Motor neuron (in vitro differentiated cells): Measurements from ENCODE around the gene SWAP70. TPM values are rescaled to one million over a fixed set of nuclear protein-coding genes. Genes with fewer than 3 reads are reported as not detected.
A peak's percentile ranks its signal among the peaks of the same experiment; 100 is the strongest.
"Not testable (repeated sequence)": the region's sequence is repeated elsewhere in the genome, so short reads cannot be mapped to it uniquely, and the experiment has no call there.

Experiments
- ATAC-seq, 8 experiments: fragments of 200-7000 bp; cut with Tn5 transposase; replicated peaks in 6 of 8; 2 replicates each; pipeline ENCODE4 v1.8.0; 2021; ENCODE audit warnings: mild to moderate bottlenecking in 8 of 8, moderate library complexity in 8 of 8
- H3K27ac ChIP-seq, 2 donors: fragments of 250-450 bp; sonication (Bioruptor Pico); 2 replicates each; pipeline ENCODE4 v1.9.0; 2021; ENCODE audit warnings: antibody characterized with exemption in 2 of 2, mild to moderate bottlenecking in 2 of 2, moderate library complexity in 1 of 2
- H3K4me1 ChIP-seq, 2 donors: fragments of 250-450 bp; sonication (Bioruptor Pico); replicated peaks in 1 of 2; 2 replicates each; pipeline ENCODE4 v1.6.1; 2021; ENCODE audit warnings: antibody characterized with exemption in 2 of 2, mild to moderate bottlenecking in 2 of 2, moderate library complexity in 1 of 2
- H3K4me3 ChIP-seq, 5 donors: fragments of 250-450 bp; sonication (Bioruptor Pico); 2 replicates each; pipeline ENCODE4 v1.9.0; 2021; ENCODE audit warnings: antibody characterized with exemption in 5 of 5, mild to moderate bottlenecking in 5 of 5, moderate library complexity in 4 of 5
- WGBS, 10 experiments: fragments of 450-650 bp; shearing (Covaris generic); methylation state at CpG; one replicate each; pipeline ENCODE4 v1.0.0; 2022; 5-methylcytosine and 5-hydroxymethylcytosine counted together
- in situ Hi-C, 9 experiments: fragments of 400-800 bp; cut with MboI; loops; one replicate each; pipeline ENCODE4 v1.15.0; 2021; ENCODE audit warnings: low sequenced_read_pairs in 9 of 9, low pct_unique_long_range_greater_than_20kb in 2 of 9; ENCODE audit not compliant: unreplicated experiment in 9 of 9
- total RNA-seq, 8 experiments: library from RNA; unstranded; fragments of 300-600 nt; gene quantifications; 2 replicates each; pipeline versions ENCODE4 v1.2.3 to v1.2.4, GENCODE V29; 2022

Gene SWAP70
- total RNA-seq, 8 experiments from 2014 or later, result 4.3 to 14.3 (median 9.0) TPM

DNA sequence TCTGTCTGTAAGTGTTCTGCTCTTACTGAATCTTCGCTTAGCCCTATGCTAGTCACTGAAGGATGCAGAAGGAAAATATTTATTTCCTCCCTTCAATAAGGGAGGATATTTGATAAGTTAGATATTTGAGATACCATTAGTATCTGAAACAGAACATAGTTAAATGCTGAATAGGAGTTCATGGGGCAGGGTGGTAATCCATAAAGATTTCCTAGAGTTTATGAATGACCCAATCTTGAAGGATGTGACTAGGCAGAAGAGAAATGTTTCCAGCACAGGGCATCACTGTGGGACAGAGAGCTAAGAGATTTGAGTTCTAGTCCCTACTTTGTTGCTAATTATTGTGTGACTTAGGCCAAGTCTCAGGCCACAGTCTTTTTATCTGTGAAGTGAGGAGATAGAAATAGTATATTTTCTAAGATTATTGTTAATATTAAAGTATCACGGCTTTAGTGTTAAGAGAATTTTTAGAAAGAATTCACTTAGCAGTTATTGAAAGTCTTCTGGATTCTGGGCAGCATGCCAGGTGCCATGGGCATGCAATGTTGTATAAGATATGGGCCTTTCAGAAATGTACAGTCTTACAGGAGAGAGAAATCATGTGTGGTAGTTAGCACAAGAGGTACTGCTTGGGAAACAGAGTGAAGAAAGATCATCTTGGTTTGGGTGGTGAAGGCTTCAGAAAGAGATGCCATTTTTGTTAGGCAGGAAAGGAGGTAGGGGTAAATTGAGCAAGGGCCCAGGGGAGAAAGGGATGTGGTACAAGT, 24.0 kb downstream of the SWAP70 start:
- Histone ChIP-seq H3K4me1 (peaks cover 15 to 17% of the 10 kb centered on the region in 2 donors), H3K4me3 (no peak overlapping the region), H3K27ac (no peak overlapping the region)
- ATAC-seq, result peak in 2 of 8 experiments; percentile 32 to 33
- in situ Hi-C loops, result no loop called here
- WGBS, 10 experiments, result 33 to 100% (median 93%) methylated on average over 1 to 2 of the region's 2 CpGs; no CpG with 5 or more reads in 2 of the 10 experiments

GRCh38 chr11:9688716-9689511, 25.0 kb downstream of the SWAP70 start:
- peak in 7 of 8 experiments; percentile 85 to 100 (median 98) for ATAC-seq
- Histone ChIP-seq H3K4me1 (peaks cover 15 to 17% of the 10 kb centered on the region in 2 donors), H3K27ac (no peak overlapping the region), H3K4me3 (no peak overlapping the region)
- WGBS, 10 experiments, result 0 to 83% (median 49%) methylated on average over 1 to 7 of the region's 7 CpGs; no CpG with 5 or more reads in 1 of the 10 experiments
- in situ Hi-C loops, result no loop called here

DNA sequence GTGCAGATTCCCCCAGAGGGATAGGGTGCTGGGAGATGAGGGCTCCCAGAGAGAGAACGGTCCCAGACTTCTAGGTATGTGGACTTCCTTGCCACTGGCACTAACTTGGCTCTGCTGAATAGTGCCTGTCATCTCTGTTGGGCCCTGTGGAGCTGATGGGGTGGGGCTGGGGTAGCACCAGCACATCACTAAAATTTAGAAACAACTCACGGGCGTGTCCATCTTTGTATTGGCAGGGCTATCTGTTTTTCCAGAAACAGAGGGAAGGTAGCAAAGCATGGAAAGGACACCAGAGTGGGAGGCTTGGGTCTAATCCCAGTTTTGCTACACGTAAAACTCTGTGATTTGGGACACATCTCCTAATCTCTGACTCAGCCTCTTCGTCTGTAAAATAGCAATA, 25.8 kb downstream of the SWAP70 start:
- H3K4me1 ChIP-seq, result peaks cover 15 to 17% of the 10 kb centered on the region in 2 donors
- WGBS, 10 experiments, result 38 to 100% (median 77%) methylated on average over 1 to 4 of the region's 5 CpGs
- peak overlapping the region in 1 of 2 donors; percentile 42 for H3K27ac ChIP-seq
- no peak overlapping the region for H3K4me3 ChIP-seq
- ATAC-seq, result peak in 7 of 8 experiments; percentile 27 to 66 (median 51)
- in situ Hi-C loops, result no loop called here

DNA sequence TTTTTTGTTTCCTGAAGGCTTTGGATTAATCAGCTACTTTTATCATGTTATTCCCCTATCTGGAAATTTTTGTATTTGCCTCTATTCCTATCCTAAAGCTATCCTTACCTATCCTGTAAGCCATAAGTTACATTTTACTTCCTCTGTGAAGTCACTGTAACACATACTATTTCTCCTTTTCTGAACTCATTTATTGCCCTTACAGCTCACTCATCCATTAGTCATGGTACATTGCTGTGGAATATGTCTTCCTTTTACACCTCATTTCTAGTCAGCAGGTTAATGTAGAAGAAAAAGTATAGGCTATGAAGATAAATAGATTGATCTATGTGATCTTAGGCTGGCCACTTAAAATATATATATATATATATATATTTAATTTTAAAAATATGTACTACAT, 28.0 kb downstream of the SWAP70 start:
- peaks cover 15 to 17% of the 10 kb centered on the region in 2 donors for H3K4me1 ChIP-seq
- ATAC-seq, result no peak
- no peak overlapping the region for H3K4me3 ChIP-seq
- no peak overlapping the region for H3K27ac ChIP-seq
- in situ Hi-C loops, result no loop called here

DNA sequence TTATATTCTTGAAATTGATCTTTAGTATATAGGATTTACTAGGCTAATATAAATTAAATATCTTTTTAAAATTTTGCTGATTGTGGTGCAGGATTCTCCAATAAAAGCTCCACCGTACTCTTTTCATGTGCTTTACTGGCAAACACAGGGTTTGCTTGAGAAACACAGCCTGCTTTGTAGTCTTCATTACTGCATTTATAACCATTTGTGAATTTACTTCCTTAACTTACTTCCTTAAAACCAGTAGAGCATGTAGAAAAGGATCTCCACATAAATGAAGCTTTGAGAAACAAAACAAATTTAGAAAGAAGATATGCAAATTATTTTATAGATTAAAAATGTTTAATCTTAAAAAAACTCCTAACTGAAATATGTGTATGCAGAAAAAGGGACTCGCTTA, 28.8 kb downstream of the SWAP70 start:
- in situ Hi-C loops, result no loop called here
- WGBS, 10 experiments, result 33 to 100% (median 69%) methylated on average over 1 to 2 of the region's 2 CpGs
- ATAC-seq, result no peak
- no peak overlapping the region for H3K4me3 ChIP-seq
- peaks cover 15 to 17% of the 10 kb centered on the region in 2 donors for H3K4me1 ChIP-seq
- no peak overlapping the region for H3K27ac ChIP-seq

DNA sequence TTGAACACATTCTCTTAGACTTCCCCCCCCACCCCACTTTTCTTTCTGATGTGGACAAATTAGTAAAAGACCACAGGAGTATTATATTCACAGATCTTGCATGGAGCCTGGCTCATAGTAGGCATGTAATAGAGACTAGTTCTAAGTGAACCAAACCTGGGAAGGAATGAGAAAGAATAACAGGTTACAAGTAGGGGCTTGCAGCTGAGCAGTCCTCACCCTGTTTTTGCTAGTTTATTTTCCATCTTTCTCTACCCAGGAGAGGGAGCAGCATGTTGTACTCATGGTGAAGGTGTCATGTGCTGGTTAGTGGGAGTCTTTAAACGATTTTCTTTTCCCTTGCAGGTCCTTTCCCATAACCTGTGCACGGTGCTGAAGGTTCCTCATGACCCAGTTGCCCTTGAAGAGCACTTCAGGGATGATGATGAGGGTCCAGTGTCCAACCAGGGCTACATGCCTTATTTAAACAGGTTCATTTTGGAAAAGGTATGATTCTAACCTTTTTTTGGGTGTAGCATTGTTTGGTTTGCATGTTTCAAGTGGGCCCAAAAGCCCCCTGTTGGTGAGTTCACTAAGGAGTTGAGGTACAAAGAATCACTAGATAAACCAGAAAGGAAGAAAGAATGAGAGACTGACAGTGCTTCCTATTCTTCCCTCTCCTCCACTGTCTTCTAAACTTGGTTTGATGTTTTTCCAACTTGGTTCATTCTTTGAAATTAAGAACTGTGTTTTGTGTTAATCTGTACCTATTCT, 30.1 kb downstream of the SWAP70 start:
- no peak for ATAC-seq
- in situ Hi-C loops, result no loop called here
- WGBS, 10 experiments, result 60 to 96% (median 86%) methylated on average over 1 to 2 of the region's 2 CpGs; no CpG with 5 or more reads in 5 of the 10 experiments
- H3K27ac ChIP-seq, result no peak overlapping the region
- H3K4me1 ChIP-seq, result peaks cover 11 to 12% of the 10 kb centered on the region in 2 donors
- H3K4me3 ChIP-seq, result no peak overlapping the region

DNA sequence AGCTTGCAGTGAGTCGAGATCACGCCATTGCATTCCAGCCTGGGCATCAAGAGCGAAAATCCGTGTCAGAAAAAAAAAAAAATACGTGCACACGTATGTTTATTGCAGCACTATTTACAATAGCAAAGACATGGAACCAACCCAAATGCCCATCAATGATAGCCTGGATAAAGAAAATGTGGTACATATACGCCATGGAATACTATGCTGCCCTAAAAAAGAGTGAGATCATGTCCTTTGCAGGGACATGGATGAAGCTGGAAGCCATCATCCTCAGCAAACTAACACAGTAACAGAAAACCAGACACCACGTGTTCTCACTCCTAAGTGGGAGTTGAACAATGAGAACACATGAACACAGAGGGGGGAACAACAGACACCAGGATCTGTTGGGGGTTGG, 31.4 kb downstream of the SWAP70 start:
- not testable (repeated sequence) for H3K4me3 ChIP-seq, ATAC-seq, H3K27ac ChIP-seq

DNA sequence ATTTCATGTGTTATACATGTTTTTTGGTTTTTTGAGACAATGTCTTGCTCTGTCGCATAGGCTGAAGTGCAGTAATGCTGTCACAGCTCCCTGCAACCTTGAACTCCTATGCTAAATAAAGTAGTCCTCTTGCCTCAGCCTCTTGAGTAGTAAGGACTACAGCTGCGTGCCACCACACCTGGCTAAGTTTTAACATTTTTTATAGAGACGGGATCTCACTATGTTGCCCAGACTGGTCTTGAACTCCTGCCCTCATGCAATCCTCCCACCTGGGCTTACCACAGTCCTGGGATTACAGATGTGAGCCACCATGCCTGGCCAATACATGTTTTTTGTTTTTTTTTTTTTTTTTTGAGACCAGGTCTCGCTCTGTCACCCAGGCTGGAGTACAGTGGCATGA, 33.9 kb downstream of the SWAP70 start:
- H3K4me1 ChIP-seq, result no peaks in the 10 kb centered on the region
- ATAC-seq, result no peak
- H3K27ac ChIP-seq, result no peak overlapping the region
- in situ Hi-C loops, result no loop called here
- no peak overlapping the region for H3K4me3 ChIP-seq
- WGBS, 10 experiments, result 90 to 100% (median 100%) methylated on average over 1 to 3 of the region's 4 CpGs; no CpG with 5 or more reads in 1 of the 10 experiments

More for the DNA sequence above, 31.4 kb downstream of the SWAP70 start:
- H3K4me1 ChIP-seq, in situ Hi-C loops: not testable (repeated sequence)
- 82 to 100% (median 96%) methylated on average over 2 to 7 of the region's 8 CpGs; no CpG with 5 or more reads in 2 of the 10 experiments for WGBS, 10 experiments

DNA sequence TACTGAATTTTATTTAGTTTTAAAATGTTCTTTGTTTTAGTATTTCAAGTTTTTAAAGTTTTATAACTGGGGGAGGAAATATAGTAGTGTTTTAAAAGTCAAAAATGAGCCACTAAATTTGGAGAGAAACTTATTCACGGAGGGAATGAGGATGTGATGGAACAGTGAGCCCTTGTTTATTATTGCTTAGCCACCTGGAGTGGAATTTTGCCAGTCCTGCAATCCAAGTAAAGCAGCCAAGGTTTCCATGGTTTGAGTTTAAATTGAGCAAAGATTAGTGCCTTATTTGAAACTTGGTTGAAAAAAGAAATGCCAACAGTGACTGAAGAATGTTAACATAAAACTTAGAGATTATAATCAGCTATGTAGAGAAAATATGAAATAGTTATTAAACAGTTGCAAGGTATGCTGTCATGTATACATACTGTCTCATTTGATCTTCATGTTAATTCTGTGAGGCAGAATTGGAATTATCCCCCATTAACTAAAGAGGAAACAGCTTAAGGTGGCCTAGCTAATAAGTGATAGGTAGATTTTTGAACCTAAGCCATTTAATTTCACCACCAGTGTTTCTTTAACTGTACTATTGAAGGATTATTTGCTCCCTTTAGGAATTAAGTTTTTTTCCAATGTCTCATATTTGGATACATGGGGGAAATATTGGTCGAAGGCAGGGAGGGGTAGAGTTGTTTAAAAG, 36.4 kb downstream of the SWAP70 start:
- WGBS, 10 experiments, result 18 to 100% (median 82%) methylated on average over 1 to 2 of the region's 2 CpGs; no CpG with 5 or more reads in 1 of the 10 experiments
- peak in 1 of 8 experiments; percentile 43 for ATAC-seq
- in situ Hi-C loops, result no loop called here
- Histone ChIP-seq H3K4me3 (no peak overlapping the region), H3K4me1 (no peaks in the 10 kb centered on the region), H3K27ac (no peak overlapping the region)

- WGBS, 10 experiments, result 29 to 100% (median 75%) methylated on average over 1 of the region's 1 CpG; no CpG with 5 or more reads in 1 of the 10 experiments
- H3K4me3 ChIP-seq, result no peak overlapping the region
- ATAC-seq, result no peak
- no peak overlapping the region for H3K27ac ChIP-seq
- H3K4me1 ChIP-seq, result no peaks in the 10 kb centered on the region
- in situ Hi-C loops, result no loop called here
Observed at GRCh38 chr11:9701799-9702198, 37.9 kb downstream of the SWAP70 start.

DNA sequence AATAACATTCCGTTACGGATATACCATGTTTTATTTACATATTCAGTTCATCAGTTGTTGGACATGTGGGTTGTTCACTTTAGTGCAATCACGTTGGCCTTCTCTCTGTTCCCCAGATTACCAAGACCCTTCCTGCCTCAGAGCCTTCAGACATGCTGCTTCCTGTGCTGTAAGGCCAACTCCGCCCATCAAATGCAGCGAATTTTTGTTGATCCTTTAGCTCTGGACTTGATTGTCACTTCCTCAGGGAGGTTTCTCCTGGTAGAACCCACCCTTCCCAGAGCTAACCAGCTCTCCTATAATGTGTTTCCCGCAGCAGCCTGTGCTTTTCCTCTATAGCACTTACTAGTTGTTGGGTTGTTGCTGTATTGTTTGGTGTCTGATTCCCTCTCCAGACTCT, 39.4 kb downstream of the SWAP70 start:
- H3K27ac ChIP-seq, result no peak overlapping the region
- no peak overlapping the region for H3K4me3 ChIP-seq
- in situ Hi-C loops, result no loop called here
- H3K4me1 ChIP-seq, result no peaks in the 10 kb centered on the region
- 60 to 100% (median 85%) methylated on average over 1 to 5 of the region's 6 CpGs; no CpG with 5 or more reads in 1 of the 10 experiments for WGBS, 10 experiments
- peak in 1 of 8 experiments; percentile 28 for ATAC-seq

GRCh38 chr11:9704037-9704436, 40.2 kb downstream of the SWAP70 start:
- Histone ChIP-seq H3K4me1 (no peaks in the 10 kb centered on the region), H3K27ac (no peak overlapping the region), H3K4me3 (no peak overlapping the region)
- 86 to 100% (median 100%) methylated on average over 1 of the region's 1 CpG; no CpG with 5 or more reads in 2 of the 10 experiments for WGBS, 10 experiments
- in situ Hi-C loops, result no loop called here
- ATAC-seq, result no peak
